Neural progenitor cell (in vitro differentiated cells): ENCODE data around the gene FBP1. TPM values are rescaled to one million over a fixed set of nuclear protein-coding genes. Genes with fewer than 3 reads are reported as not detected.

ENCODE experiments used
- DNase-seq: peaks from one replicate; pipeline ENCODE4 v3.0.0-alpha.2; 2016; ENCODE audit warnings: low spot score
- H2AFZ ChIP-seq: fragments of 200-600 bp; sonication (generic); replicated peaks from 2 replicates; pipeline ENCODE4 v1.6.1; 2016; ENCODE audit warnings: antibody characterized with exemption
- H3F3A ChIP-seq: fragments of 200-600 bp; sonication (generic); 2 replicates; pipeline ENCODE4 v1.6.1; 2016; ENCODE audit warnings: antibody characterized with exemption, low read depth
- H3K27ac ChIP-seq: fragments of 200-600 bp; sonication (generic); 2 replicates; pipeline ENCODE4 v1.5.1; 2016; ENCODE audit warnings: mild to moderate bottlenecking
- H3K27me3 ChIP-seq: fragments of 200-600 bp; sonication (generic); 2 replicates; pipeline ENCODE4 v1.6.1; 2016; ENCODE audit warnings: mild to moderate bottlenecking, moderate library complexity
- H3K36me3 ChIP-seq: fragments of 200-600 bp; sonication (generic); 2 replicates; pipeline ENCODE4 v1.5.1; 2016
- H3K4me1 ChIP-seq: fragments of 200-600 bp; sonication (generic); 2 replicates; pipeline ENCODE4 v1.6.1; 2016; ENCODE audit warnings: mixed run types
- H3K4me2 ChIP-seq: fragments of 200-600 bp; sonication (generic); 2 replicates; pipeline ENCODE4 v1.6.1; 2016
- H3K4me3 ChIP-seq: fragments of 200-600 bp; sonication (generic); 2 replicates; pipeline ENCODE4 v1.5.1; 2016
- H3K79me2 ChIP-seq: fragments of 200-600 bp; sonication (generic); 2 replicates; pipeline ENCODE4 v1.6.1; 2016; ENCODE audit warnings: low read depth
- H3K9ac ChIP-seq: fragments of 200-600 bp; sonication (generic); 2 replicates; pipeline ENCODE4 v1.6.1; 2016
- H3K9me3 ChIP-seq: fragments of 200-600 bp; sonication (generic); 2 replicates; pipeline ENCODE4 v1.5.1; 2016; ENCODE audit warnings: low read depth
- H4K20me1 ChIP-seq: fragments of 200-600 bp; sonication (generic); 2 replicates; pipeline ENCODE4 v1.6.1; 2016; ENCODE audit warnings: low read depth
- H3K27ac Mint-ChIP-seq: 3 replicates; pipeline ENCODE4 v1.8.0; 2021; ENCODE audit warnings: mixed read lengths
- H3K27me3 Mint-ChIP-seq: 2 replicates; pipeline ENCODE4 v1.8.0; 2022; ENCODE audit warnings: low read depth, mild to moderate bottlenecking, inconsistent platforms, moderate library complexity, mixed read lengths; ENCODE audit not compliant: insufficient read depth
- H3K36me3 Mint-ChIP-seq: 3 replicates; pipeline ENCODE4 v1.8.0; 2021; ENCODE audit warnings: mixed read lengths
- H3K4me1 Mint-ChIP-seq: 3 replicates; pipeline ENCODE4 v1.8.0; 2021; ENCODE audit warnings: mixed read lengths
- H3K4me3 Mint-ChIP-seq: 3 replicates; pipeline ENCODE4 v1.8.0; 2021; ENCODE audit warnings: mild to moderate bottlenecking, moderate library complexity, mixed read lengths
- H3K9me3 Mint-ChIP-seq: 3 replicates; pipeline ENCODE4 v1.8.0; 2020; ENCODE audit warnings: mixed read lengths
- EZH2 ChIP-seq: fragments of 200-600 bp; sonication (generic); IDR thresholded peaks from 2 replicates; pipeline ENCODE4 v1.6.1; 2017; ENCODE audit warnings: antibody characterized with exemption, mild to moderate bottlenecking, moderate library complexity
- EZH2phosphoT487 ChIP-seq: fragments of 200-600 bp; sonication (generic); IDR thresholded peaks from 2 replicates; pipeline ENCODE4 v1.6.1; 2017; ENCODE audit warnings: antibody characterized with exemption
- total RNA-seq: library from RNA; depleted of rRNA; stranded (reverse); fragments of >200 nt; gene quantifications from 2 replicates; pipeline ENCODE4 v1.2.3, GENCODE V29; 2015; ENCODE audit warnings: low replicate concordance
- TF ChIP-seq, protein P1 (sequence below): fragments of 200-600 bp; sonication (generic); IDR thresholded peaks from 2 replicates; pipeline ENCODE4 v1.5.1; 2017; ENCODE audit warnings: antibody characterized with exemption, mild to moderate bottlenecking

Gene FBP1
- total RNA-seq, 1 donor from 2014 or later = not detected

DNA sequence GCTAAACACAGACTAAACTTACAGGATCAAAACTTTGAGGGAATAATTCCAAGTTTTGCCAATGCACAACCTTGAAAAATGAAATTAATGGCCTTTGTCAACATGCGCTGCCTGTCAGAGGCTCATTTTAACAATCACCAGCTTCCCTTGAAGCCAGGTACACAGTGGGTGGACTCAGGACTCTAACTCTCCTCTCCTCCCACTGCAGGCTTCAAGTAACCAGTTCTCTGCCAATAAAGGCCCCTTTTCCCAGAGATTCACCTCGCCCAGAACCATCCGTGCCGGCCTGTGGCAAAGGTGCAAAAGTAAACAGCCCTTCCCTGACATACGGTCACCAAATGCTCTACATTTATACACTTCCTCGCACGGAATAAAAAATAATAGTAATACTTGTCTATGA is 27.2 kb downstream of the FBP1 start:
- no peaks in the 10 kb centered on the region for H3K79me2 ChIP-seq
- no peaks in the 10 kb centered on the region for H3K27me3 ChIP-seq
- no peak overlapping the region for H3K4me3 Mint-ChIP-seq
- H3K36me3 Mint-ChIP-seq = no peaks in the 10 kb centered on the region
- H3K4me2 ChIP-seq = no peak overlapping the region
- DNase-seq = no peak
- no peak overlapping the region for H2AFZ ChIP-seq
- H3F3A ChIP-seq = peaks cover 28% of the 10 kb centered on the region
- no peak overlapping the region for H3K4me3 ChIP-seq
- no peak overlapping the region for H3K27ac Mint-ChIP-seq
- no peaks in the 10 kb centered on the region for H3K36me3 ChIP-seq
- H3K27me3 Mint-ChIP-seq = peaks cover 5% of the 10 kb centered on the region
- TF ChIP-seq, protein P1, sequence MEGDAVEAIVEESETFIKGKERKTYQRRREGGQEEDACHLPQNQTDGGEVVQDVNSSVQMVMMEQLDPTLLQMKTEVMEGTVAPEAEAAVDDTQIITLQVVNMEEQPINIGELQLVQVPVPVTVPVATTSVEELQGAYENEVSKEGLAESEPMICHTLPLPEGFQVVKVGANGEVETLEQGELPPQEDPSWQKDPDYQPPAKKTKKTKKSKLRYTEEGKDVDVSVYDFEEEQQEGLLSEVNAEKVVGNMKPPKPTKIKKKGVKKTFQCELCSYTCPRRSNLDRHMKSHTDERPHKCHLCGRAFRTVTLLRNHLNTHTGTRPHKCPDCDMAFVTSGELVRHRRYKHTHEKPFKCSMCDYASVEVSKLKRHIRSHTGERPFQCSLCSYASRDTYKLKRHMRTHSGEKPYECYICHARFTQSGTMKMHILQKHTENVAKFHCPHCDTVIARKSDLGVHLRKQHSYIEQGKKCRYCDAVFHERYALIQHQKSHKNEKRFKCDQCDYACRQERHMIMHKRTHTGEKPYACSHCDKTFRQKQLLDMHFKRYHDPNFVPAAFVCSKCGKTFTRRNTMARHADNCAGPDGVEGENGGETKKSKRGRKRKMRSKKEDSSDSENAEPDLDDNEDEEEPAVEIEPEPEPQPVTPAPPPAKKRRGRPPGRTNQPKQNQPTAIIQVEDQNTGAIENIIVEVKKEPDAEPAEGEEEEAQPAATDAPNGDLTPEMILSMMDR = no peak
- TF ChIP-seq EZH2 (no peak), EZH2phosphoT487 (no peak)
- no peak overlapping the region for H3K27ac ChIP-seq
- H3K4me1 ChIP-seq = peaks cover 24% of the 10 kb centered on the region
- H3K4me1 Mint-ChIP-seq = peaks cover 25% of the 10 kb centered on the region
- H3K9me3 Mint-ChIP-seq = no peaks in the 10 kb centered on the region
- no peak overlapping the region for H3K9ac ChIP-seq
- no peaks in the 10 kb centered on the region for H3K9me3 ChIP-seq
- H4K20me1 ChIP-seq = no peaks in the 10 kb centered on the region

DNA sequence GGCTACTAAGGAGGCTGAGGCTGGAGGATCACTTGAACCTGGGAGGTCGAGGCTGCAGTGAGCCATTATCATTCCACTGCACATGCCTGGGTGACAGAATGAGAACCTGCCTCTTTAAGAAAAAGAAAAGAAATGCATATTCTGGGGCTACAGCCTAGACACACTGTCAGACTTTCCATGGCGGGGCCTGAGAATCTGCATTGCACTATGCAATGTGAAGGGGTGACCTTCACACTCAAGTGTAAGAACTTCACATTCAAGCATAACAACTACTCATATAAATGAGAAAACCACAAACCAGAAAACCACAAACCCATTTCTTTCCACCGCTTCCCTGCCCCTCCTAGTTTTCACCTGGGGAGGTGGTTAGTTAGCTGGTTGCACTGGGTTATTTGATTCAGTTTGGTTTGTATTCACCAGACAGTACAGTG is 27.7 kb downstream of the FBP1 start:
- no peaks in the 10 kb centered on the region for H3K79me2 ChIP-seq
- DNase-seq = no peak
- H3K4me1 Mint-ChIP-seq = peaks cover 28% of the 10 kb centered on the region
- H3K27ac ChIP-seq = no peak overlapping the region
- no peaks in the 10 kb centered on the region for H3K9me3 ChIP-seq
- H3K9me3 Mint-ChIP-seq = no peaks in the 10 kb centered on the region
- no peak for TF ChIP-seq EZH2
- TF ChIP-seq EZH2phosphoT487 = no peak
- TF ChIP-seq, protein P1 = no peak
- no peaks in the 10 kb centered on the region for H3K36me3 ChIP-seq
- no peak overlapping the region for H3K4me3 Mint-ChIP-seq
- H3K36me3 Mint-ChIP-seq = no peaks in the 10 kb centered on the region
- H2AFZ ChIP-seq = no peak overlapping the region
- H3K27me3 Mint-ChIP-seq = peaks cover 5% of the 10 kb centered on the region
- no peaks in the 10 kb centered on the region for H3K27me3 ChIP-seq
- no peaks in the 10 kb centered on the region for H4K20me1 ChIP-seq
- no peak overlapping the region for H3K4me3 ChIP-seq
- H3K4me2 ChIP-seq = no peak overlapping the region
- H3K4me1 ChIP-seq = peaks cover 28% of the 10 kb centered on the region
- peaks cover 29% of the 10 kb centered on the region for H3F3A ChIP-seq
- no peak overlapping the region for H3K27ac Mint-ChIP-seq
- no peak overlapping the region for H3K9ac ChIP-seq

DNA sequence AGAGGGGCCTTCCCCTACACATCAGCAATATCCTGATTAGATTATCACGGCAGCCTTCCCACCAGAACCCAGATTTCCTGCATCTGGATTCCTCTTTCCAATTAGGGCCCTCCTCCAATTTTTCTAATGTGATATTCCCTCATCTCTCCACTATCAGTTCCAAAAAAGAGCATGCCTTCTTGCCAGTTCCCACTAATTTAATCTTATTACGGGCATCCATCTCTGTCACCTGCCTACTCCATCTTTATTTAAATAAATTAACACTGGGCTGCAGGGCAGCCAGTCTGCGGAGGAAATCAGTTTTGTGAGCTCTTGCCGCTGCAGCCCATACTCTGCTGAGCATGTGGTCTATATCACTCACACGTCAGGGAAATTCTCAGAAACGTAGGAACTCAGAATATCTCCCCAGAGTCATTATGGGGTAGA is 29.1 kb downstream of the FBP1 start:
- Histone ChIP-seq H3K4me3 (no peak overlapping the region), H3K79me2 (no peaks in the 10 kb centered on the region), H3K4me1 (peaks cover 29% of the 10 kb centered on the region), H3K36me3 (no peaks in the 10 kb centered on the region), H3K27ac (no peak overlapping the region), H2AFZ (no peak overlapping the region), H3K4me2 (no peak overlapping the region), H3K27me3 (no peaks in the 10 kb centered on the region), H3K9ac (no peak overlapping the region), H4K20me1 (no peaks in the 10 kb centered on the region), H3K9me3 (no peaks in the 10 kb centered on the region), H3F3A (peaks cover 29% of the 10 kb centered on the region)
- no peaks in the 10 kb centered on the region for H3K36me3 Mint-ChIP-seq
- DNase-seq = no peak
- H3K4me3 Mint-ChIP-seq = no peak overlapping the region
- no peak overlapping the region for H3K27ac Mint-ChIP-seq
- peaks cover 28% of the 10 kb centered on the region for H3K4me1 Mint-ChIP-seq
- H3K9me3 Mint-ChIP-seq = no peaks in the 10 kb centered on the region
- H3K27me3 Mint-ChIP-seq = peaks cover 8% of the 10 kb centered on the region
- TF ChIP-seq, protein P1 = no peak
- no peak for TF ChIP-seq EZH2phosphoT487
- no peak for TF ChIP-seq EZH2

DNA sequence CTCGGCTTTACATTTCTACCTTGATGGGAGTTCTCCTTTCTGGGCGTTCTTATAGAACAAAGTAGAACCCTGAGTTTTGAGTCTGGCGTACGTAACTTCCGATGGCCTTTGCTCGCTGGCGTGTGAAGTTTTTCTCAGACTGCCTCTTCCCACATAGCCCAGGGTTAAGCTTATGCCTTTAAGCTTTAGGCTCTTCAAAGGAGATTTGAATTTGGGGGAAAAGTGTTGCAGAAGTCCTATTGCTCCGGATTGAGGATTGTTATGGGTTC is 32.0 kb downstream of the FBP1 start:
- no peak overlapping the region for H3K4me3 Mint-ChIP-seq
- H3K27me3 ChIP-seq = no peaks in the 10 kb centered on the region
- H3K79me2 ChIP-seq = no peaks in the 10 kb centered on the region
- no peak overlapping the region for H3K27ac ChIP-seq
- peak overlapping the region; percentile 96 for H2AFZ ChIP-seq
- peak overlapping the region; percentile 58 for H3K27ac Mint-ChIP-seq
- H3K9ac ChIP-seq = no peak overlapping the region
- H3K9me3 ChIP-seq = no peaks in the 10 kb centered on the region
- peaks cover 33% of the 10 kb centered on the region for H3F3A ChIP-seq
- peak overlapping the region; percentile 63 for H3K4me2 ChIP-seq
- H3K4me1 Mint-ChIP-seq = peaks cover 33% of the 10 kb centered on the region
- H3K9me3 Mint-ChIP-seq = no peaks in the 10 kb centered on the region
- H4K20me1 ChIP-seq = no peaks in the 10 kb centered on the region
- H3K4me1 ChIP-seq = peaks cover 31% of the 10 kb centered on the region
- no peak for DNase-seq
- no peaks in the 10 kb centered on the region for H3K36me3 ChIP-seq
- peaks cover 8% of the 10 kb centered on the region for H3K27me3 Mint-ChIP-seq
- H3K4me3 ChIP-seq = no peak overlapping the region
- TF ChIP-seq EZH2phosphoT487 = no peak
- TF ChIP-seq, protein P1 = no peak
- TF ChIP-seq EZH2 = no peak
- H3K36me3 Mint-ChIP-seq = no peaks in the 10 kb centered on the region
